Breast epithelium (tissue), 3 donors: ENCODE results near the gene FSTL4.

ENCODE experiments used
- CTCF ChIP-seq, 3 donors: fragments of 450-650 bp; IDR thresholded peaks; one replicate each; pipeline ENCODE4 v1.5.1; 2016 to 2017; ENCODE audit warnings: antibody characterized with exemption in 3 of 3, mild to moderate bottlenecking in 3 of 3, moderate library complexity in 3 of 3
- POLR2A ChIP-seq: fragments of 450-650 bp; IDR thresholded peaks from one replicate; pipeline ENCODE4 v1.6.1; 2016; ENCODE audit warnings: antibody characterized with exemption, mild to moderate bottlenecking, moderate library complexity
- POLR2AphosphoS5 ChIP-seq, 3 donors: sonication (generic); formaldehyde crosslinking; IDR thresholded peaks; one replicate each; pipeline ENCODE4 v1.6.1; 2017; ENCODE audit warnings: antibody characterized with exemption in 3 of 3

GRCh38 chr5:133247881-133248624 lies 364.3 kb downstream of the FSTL4 start:
- TF ChIP-seq POLR2A (no peak), CTCF (IDR thresholded peaks at IDR 0.05) (no peak), POLR2AphosphoS5 (IDR thresholded peaks at IDR 0.05) (no peak)
